Karpas-422 (cell line): ENCODE measurements around the gene HACD2. TPM values are rescaled to one million over a fixed set of nuclear protein-coding genes. Genes with fewer than 3 reads are reported as not detected.

Source experiments
- DNase-seq: peaks from one replicate; pipeline ENCODE4 v3.0.0-alpha.2; 2015
- H2AFZ ChIP-seq: fragments of 200-600 bp; sonication (generic); 2 replicates; pipeline ENCODE4 v1.6.1; 2014; ENCODE audit warnings: antibody characterized with exemption, low read length, mixed read lengths
- H3K27ac ChIP-seq: fragments of 200-600 bp; sonication (generic); 2 replicates; pipeline ENCODE4 v1.5.1; 2014; ENCODE audit warnings: mild to moderate bottlenecking, low read length, moderate library complexity
- H3K27me3 ChIP-seq: fragments of 200-600 bp; sonication (generic); 2 replicates; pipeline ENCODE4 v1.6.1; 2014; ENCODE audit warnings: low read length, mixed read lengths
- H3K36me3 ChIP-seq: fragments of 200-600 bp; sonication (generic); 2 replicates; pipeline ENCODE4 v1.6.1; 2014; ENCODE audit warnings: low read length, mixed read lengths; ENCODE audit not compliant: insufficient read depth
- H3K4me1 ChIP-seq: fragments of 200-600 bp; sonication (generic); 2 replicates; pipeline ENCODE4 v1.6.1; 2014; ENCODE audit warnings: mild to moderate bottlenecking, low read length, mixed read lengths
- H3K4me2 ChIP-seq: fragments of 200-600 bp; sonication (generic); 2 replicates; pipeline ENCODE4 v1.6.1; 2014; ENCODE audit warnings: low read length, low read depth, mild to moderate bottlenecking; ENCODE audit not compliant: poor library complexity, severe bottlenecking
- H3K4me3 ChIP-seq: fragments of 200-600 bp; sonication (generic); 2 replicates; pipeline ENCODE4 v1.5.1; 2014; ENCODE audit warnings: mild to moderate bottlenecking, antibody characterized with exemption, low read length, mixed read lengths
- H3K79me2 ChIP-seq: fragments of 200-600 bp; sonication (generic); 2 replicates; pipeline ENCODE4 v1.6.1; 2014; ENCODE audit warnings: mild to moderate bottlenecking, low read length, mixed read lengths
- H3K9ac ChIP-seq: fragments of 200-600 bp; sonication (generic); 2 replicates; pipeline ENCODE4 v1.6.0; 2014; ENCODE audit warnings: low read length
- H3K9me2 ChIP-seq: fragments of 200-600 bp; sonication (generic), shearing (Covaris generic); replicated peaks from 2 replicates; pipeline ENCODE4 v1.6.0; 2014; ENCODE audit warnings: mild to moderate bottlenecking, low read length, moderate library complexity; ENCODE audit not compliant: insufficient read depth
- H3K9me3 ChIP-seq: fragments of 300-700, 200-600 bp; sonication (generic); 2 replicates; pipeline ENCODE4 v1.6.1; 2014; ENCODE audit warnings: low read length, mixed read lengths
- H4K20me1 ChIP-seq: fragments of 200-600 bp; sonication (generic); 2 replicates; pipeline ENCODE4 v1.6.1; 2014; ENCODE audit warnings: mild to moderate bottlenecking, antibody characterized with exemption, low read length, low read depth; ENCODE audit not compliant: insufficient read depth
- total RNA-seq: library from RNA; depleted of rRNA; stranded (reverse); fragments of >200 nt; shearing (Covaris generic); gene quantifications from 2 replicates; pipeline ENCODE4 v1.2.3, GENCODE V29; 2014; ENCODE audit warnings: low replicate concordance

Gene HACD2
- total RNA-seq, 1 experiment from 2014 or later = 75.7 TPM

DNA sequence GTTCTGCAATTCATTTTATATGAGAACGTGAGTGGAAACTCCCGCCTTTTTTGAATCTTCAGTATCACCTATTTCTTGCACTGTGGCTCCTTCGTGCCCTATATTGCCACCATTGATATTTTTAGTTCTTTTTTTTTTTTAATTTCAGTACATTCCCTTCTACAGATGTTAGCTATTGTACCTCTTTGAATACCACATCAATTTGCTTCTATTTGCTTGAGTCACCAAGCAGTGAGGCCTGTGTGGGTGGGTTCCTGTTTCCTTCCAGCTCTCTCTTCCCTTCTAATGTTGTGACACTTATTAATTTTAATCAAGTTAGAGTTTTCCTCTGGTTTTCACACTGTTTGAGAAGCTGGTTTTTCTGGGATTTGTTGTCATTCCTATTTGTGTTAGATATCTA, 8.7 kb downstream of the HACD2 start:
- Histone ChIP-seq H3K79me2 (peaks cover 76% of the 10 kb centered on the region), H3K4me3 (peak overlapping the region; percentile 42; the same call in 1 of the 2 replicates), H3K27ac (peak overlapping the region; percentile 81), H3K4me2 (peak overlapping the region; percentile 57), H2AFZ (no peak overlapping the region), H3K9me3 (no peaks in the 10 kb centered on the region), H3K4me1 (peaks cover 49% of the 10 kb centered on the region), H3K36me3 (peaks cover 56% of the 10 kb centered on the region; the same call in 1 of the 2 replicates), H3K27me3 (no peaks in the 10 kb centered on the region), H3K9me2 (no peaks in the 10 kb centered on the region), H4K20me1 (no peaks in the 10 kb centered on the region), H3K9ac (peak overlapping the region; percentile 47)
- DNase-seq = peak; percentile 70

DNA sequence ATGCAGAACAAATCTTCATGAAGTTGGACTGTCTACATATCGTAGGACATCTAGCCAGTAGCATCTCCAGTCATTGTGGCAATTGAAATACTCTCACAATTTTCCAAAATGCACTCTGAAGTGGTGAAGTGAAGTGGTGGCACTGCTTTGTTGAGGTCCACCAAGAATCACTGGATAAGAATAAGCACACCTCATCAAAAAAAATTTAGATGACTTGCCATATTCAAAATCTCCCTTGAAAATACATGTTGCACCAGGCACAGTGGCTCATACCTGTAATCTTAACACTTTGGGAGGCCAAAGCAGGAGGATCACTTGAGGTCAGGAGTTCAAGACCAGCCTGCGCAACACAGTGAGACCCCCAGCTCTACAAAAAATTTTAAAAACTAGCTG, 12.9 kb downstream of the HACD2 start:
- no peak for DNase-seq
- H3K36me3 ChIP-seq = peaks cover 52% of the 10 kb centered on the region; the same call in 1 of the 2 replicates
- no peak overlapping the region for H3K27ac ChIP-seq
- peaks cover 98% of the 10 kb centered on the region for H3K79me2 ChIP-seq
- H3K9me2 ChIP-seq = no peaks in the 10 kb centered on the region
- H3K4me1 ChIP-seq = peaks cover 34% of the 10 kb centered on the region
- no peak overlapping the region for H2AFZ ChIP-seq
- H3K4me3 ChIP-seq = no peak overlapping the region
- H3K27me3 ChIP-seq = no peaks in the 10 kb centered on the region
- no peak overlapping the region for H3K4me2 ChIP-seq
- no peaks in the 10 kb centered on the region for H4K20me1 ChIP-seq
- H3K9ac ChIP-seq = no peak overlapping the region
- H3K9me3 ChIP-seq = no peaks in the 10 kb centered on the region

DNA sequence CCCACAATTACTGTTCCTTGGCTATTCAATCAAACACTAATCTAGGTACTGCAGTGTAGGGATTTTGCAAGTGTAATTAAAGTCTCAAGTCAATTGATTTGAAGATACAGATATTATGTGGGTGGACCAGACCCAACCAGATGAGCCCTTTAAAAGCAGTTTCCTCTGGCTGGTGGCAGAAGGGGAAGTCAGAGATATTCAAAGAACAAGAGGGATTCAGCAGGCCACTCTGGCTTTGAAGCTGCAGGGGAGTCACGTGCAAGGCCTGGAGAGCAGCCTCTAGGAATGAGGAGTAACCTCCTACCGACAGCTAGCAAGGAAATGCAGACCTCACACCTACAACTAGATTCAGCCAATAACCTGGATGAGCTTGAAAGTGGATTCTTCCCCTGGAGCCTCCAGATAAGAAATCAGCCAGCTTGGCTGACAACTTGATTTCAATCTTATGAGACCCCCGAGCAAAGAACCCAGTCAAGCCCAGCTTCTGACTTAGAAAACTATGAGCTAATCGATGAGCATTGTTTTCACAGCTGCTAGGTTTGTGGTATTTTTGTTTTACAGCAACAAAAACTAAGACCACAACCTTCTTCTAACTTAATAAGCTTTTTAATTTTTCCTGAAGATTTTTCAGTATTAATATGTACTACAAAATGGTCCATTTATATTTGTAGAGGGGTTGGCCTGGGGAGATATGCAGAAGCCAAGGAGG, 13.4 kb downstream of the HACD2 start:
- H3K4me2 ChIP-seq = no peak overlapping the region
- H3K79me2 ChIP-seq = peaks cover 95% of the 10 kb centered on the region
- no peaks in the 10 kb centered on the region for H3K9me3 ChIP-seq
- no peaks in the 10 kb centered on the region for H3K27me3 ChIP-seq
- peaks cover 55% of the 10 kb centered on the region; the same call in 1 of the 2 replicates for H3K36me3 ChIP-seq
- H4K20me1 ChIP-seq = no peaks in the 10 kb centered on the region
- no peak overlapping the region for H3K4me3 ChIP-seq
- no peak overlapping the region for H3K27ac ChIP-seq
- H2AFZ ChIP-seq = no peak overlapping the region
- H3K9ac ChIP-seq = no peak overlapping the region
- DNase-seq = no peak
- H3K9me2 ChIP-seq = no peaks in the 10 kb centered on the region
- H3K4me1 ChIP-seq = peaks cover 29% of the 10 kb centered on the region

DNA sequence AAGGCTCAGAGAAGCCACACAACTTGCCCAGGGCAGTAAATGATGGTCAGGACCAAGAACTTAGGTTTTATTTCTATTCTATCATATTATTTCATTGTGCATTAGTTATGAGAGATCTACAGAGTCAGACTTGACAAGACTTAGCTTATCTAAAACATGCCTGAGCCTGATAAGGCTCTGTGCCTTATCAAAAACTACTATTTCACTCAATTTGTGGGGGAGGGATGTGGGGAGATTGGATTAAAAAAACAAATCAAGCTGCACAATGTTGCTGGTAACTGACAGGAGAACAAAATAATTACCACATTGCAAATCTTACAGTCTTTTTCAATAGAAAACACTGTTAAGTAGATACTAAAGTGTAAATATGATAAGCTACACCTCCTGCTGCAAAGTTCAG, 16.0 kb downstream of the HACD2 start:
- no peak for DNase-seq

DNA sequence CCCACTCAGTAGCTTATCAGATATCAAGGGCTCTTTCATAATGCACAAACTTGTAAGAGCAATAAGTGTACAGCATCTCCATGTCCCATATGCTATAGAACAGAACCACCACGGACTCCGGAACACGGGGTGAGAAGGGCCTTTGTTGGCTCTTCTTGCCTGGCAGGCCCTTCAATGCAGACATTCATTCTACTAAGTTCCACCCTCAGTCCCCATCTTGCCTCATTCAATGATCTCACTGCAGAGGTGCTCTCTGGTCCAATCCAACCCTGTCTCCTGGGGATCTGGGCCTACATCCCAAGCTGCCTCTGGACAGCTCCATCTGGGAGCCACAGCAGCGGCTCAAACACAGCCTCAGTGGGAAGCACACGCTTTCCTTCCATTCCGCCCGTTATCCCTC, 16.8 kb downstream of the HACD2 start:
- no peak overlapping the region for H3K4me3 ChIP-seq
- H3K4me1 ChIP-seq = peaks cover 11% of the 10 kb centered on the region
- H3K36me3 ChIP-seq = peaks cover 45% of the 10 kb centered on the region; the same call in 1 of the 2 replicates
- no peak overlapping the region for H3K4me2 ChIP-seq
- no peaks in the 10 kb centered on the region for H4K20me1 ChIP-seq
- no peak overlapping the region for H3K9ac ChIP-seq
- H3K27me3 ChIP-seq = no peaks in the 10 kb centered on the region
- H3K79me2 ChIP-seq = peaks cover 87% of the 10 kb centered on the region
- H3K9me2 ChIP-seq = no peaks in the 10 kb centered on the region
- H3K9me3 ChIP-seq = no peaks in the 10 kb centered on the region
- H2AFZ ChIP-seq = no peak overlapping the region
- DNase-seq = no peak
- H3K27ac ChIP-seq = no peak overlapping the region

More for the DNA sequence above, 16.0 kb downstream of the HACD2 start:
- no peaks in the 10 kb centered on the region for H3K27me3 ChIP-seq
- no peaks in the 10 kb centered on the region for H3K9me2 ChIP-seq
- no peak overlapping the region for H3K4me2 ChIP-seq
- H3K27ac ChIP-seq = no peak overlapping the region
- no peak overlapping the region for H3K9ac ChIP-seq
- H3K4me3 ChIP-seq = no peak overlapping the region
- no peak overlapping the region for H2AFZ ChIP-seq
- no peaks in the 10 kb centered on the region for H3K9me3 ChIP-seq
- peaks cover 13% of the 10 kb centered on the region for H3K4me1 ChIP-seq
- peaks cover 87% of the 10 kb centered on the region for H3K79me2 ChIP-seq
- peaks cover 47% of the 10 kb centered on the region; the same call in 1 of the 2 replicates for H3K36me3 ChIP-seq
- no peaks in the 10 kb centered on the region for H4K20me1 ChIP-seq

DNA sequence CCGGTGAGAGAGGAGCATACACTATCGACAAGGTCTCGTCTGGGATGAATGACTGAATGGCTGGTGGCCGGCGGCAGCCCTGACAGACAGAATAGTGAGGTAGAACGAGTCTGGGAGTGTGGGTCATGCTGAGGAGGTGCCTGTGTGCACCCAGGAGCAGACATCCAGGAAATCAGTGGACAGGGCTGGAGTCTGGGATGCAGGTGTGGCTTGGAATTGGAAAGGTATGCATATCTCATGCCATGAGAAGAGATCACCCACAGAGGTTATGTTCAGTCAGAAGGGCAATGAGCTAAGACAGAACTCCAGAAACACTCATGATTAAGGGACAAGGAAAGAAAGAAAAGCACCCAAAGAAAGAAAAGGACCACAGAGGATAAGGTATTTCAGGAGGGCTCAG, 20.8 kb downstream of the HACD2 start:
- no peaks in the 10 kb centered on the region for H3K9me3 ChIP-seq
- DNase-seq = no peak

DNA sequence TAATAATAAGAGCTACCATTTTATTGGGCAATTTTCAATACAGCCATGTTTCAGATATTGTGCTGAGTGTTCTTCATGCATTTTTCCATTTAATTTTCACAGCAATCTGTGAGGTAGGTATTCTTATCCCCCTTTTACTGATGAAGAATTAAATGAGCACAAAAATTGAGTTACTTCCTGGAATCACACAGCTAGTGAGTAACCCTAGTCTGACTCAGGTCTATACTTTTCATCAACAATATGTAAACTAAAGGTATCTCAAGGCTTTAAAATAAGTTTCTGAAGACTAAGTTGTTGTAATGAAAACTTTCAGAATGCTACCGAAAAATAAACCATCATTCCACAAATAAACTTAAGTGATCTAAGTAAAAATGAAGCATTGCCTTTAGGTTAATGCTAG, 22.3 kb downstream of the HACD2 start:
- Histone ChIP-seq H3K27ac (no peak overlapping the region), H3K9ac (no peak overlapping the region), H3K9me2 (no peaks in the 10 kb centered on the region), H3K4me2 (no peak overlapping the region), H2AFZ (no peak overlapping the region), H3K4me1 (no peaks in the 10 kb centered on the region), H3K36me3 (peaks cover 34% of the 10 kb centered on the region; the same call in 1 of the 2 replicates), H3K9me3 (no peaks in the 10 kb centered on the region), H3K4me3 (no peak overlapping the region), H3K79me2 (peaks cover 56% of the 10 kb centered on the region), H3K27me3 (no peaks in the 10 kb centered on the region), H4K20me1 (peaks cover 7% of the 10 kb centered on the region; the same call in 1 of the 2 replicates)
- no peak for DNase-seq

More for the DNA sequence above, 20.8 kb downstream of the HACD2 start:
- no peaks in the 10 kb centered on the region for H3K9me2 ChIP-seq
- peaks cover 7% of the 10 kb centered on the region; the same call in 1 of the 2 replicates for H4K20me1 ChIP-seq
- peaks cover 57% of the 10 kb centered on the region for H3K79me2 ChIP-seq
- peaks cover 32% of the 10 kb centered on the region; the same call in 1 of the 2 replicates for H3K36me3 ChIP-seq
- no peaks in the 10 kb centered on the region for H3K4me1 ChIP-seq
- H3K4me2 ChIP-seq = no peak overlapping the region
- H3K27ac ChIP-seq = no peak overlapping the region
- no peaks in the 10 kb centered on the region for H3K27me3 ChIP-seq
- no peak overlapping the region for H3K9ac ChIP-seq
- H3K4me3 ChIP-seq = no peak overlapping the region
- no peak overlapping the region for H2AFZ ChIP-seq

DNA sequence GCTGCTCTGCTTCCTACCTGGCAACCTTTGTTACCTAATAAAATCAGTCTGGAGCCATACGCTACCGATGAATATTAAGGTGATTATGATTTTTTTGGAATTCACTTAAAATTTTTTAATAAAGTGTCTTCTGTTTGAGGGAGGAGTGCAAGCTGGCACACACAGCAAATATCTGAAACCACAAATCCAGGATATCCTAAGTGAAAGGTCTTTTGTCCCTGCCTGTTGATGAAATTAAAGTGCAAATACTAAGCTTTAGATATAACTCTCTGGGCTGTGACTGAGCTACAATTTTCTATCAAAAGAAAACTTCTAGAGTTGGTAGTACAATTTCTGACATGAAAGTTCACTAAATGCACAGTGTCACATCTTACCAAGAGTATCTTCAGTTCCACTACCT, 23.7 kb downstream of the HACD2 start:
- Histone ChIP-seq H3K9me3 (no peaks in the 10 kb centered on the region), H4K20me1 (peaks cover 7% of the 10 kb centered on the region; the same call in 1 of the 2 replicates), H3K4me2 (no peak overlapping the region), H3K9me2 (no peaks in the 10 kb centered on the region), H3K27me3 (no peaks in the 10 kb centered on the region), H2AFZ (no peak overlapping the region), H3K79me2 (peaks cover 61% of the 10 kb centered on the region), H3K9ac (no peak overlapping the region), H3K27ac (no peak overlapping the region), H3K4me3 (no peak overlapping the region), H3K36me3 (peaks cover 35% of the 10 kb centered on the region), H3K4me1 (no peaks in the 10 kb centered on the region)
- no peak for DNase-seq
